ENCODE data around the gene KCTD2. TPM values are rescaled to one million over a fixed set of nuclear protein-coding genes. Genes with fewer than 3 reads are reported as not detected.
"Not testable (repeated sequence)": the region's sequence is repeated elsewhere in the genome, so short reads cannot be mapped to it uniquely, and the experiment has no call there.

Gene KCTD2
- total RNA-seq, 1 experiment from 2014 or later: 34.5 TPM

DNA sequence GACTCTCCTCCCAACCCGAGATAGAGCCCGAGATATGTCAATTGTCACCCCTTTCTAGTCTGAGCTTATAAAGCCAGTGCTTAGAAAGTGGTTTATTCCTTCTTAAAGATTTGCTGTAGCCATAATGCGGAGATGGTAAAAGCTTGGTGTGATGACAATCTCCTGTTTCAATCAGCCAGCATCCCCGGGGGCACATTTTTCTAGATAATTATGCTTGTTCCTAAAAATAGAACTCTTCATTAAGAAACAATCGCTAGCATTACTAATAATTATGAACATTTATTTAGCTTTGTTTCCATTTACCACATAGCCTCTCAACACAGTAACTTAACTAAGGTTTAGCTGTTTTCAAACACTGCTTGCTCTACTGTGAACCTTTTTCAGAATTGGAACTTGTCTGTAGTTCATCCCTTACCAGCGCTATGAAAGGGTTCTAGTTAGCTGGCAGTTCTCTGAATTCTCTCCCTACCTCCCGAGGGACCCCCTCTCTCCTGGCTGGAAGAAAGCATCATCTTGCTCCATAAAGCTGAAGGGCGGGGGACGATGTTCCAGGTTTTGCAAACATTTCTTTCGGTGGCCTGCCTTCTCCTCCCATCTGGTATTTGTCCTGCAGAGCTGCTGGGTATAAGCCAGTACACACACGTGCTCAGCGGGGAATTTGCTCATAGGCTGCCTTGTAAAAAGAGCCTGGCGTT lies 35.5 kb upstream of the KCTD2 start:
- Histone ChIP-seq H3K36me3 (no peaks in the 10 kb centered on the region; the same call in 1 of the 2 replicates), H3K4me3 (peak overlapping the region; percentile 75), H3K27ac (peak overlapping the region; percentile 66), H3K4me1 (peaks cover 15% of the 10 kb centered on the region), H3K9me3 (replicated peaks) (no peaks in the 10 kb centered on the region), H3K27me3 (no peaks in the 10 kb centered on the region)
- DNase-seq: peak; percentile 58 to 71

DNA sequence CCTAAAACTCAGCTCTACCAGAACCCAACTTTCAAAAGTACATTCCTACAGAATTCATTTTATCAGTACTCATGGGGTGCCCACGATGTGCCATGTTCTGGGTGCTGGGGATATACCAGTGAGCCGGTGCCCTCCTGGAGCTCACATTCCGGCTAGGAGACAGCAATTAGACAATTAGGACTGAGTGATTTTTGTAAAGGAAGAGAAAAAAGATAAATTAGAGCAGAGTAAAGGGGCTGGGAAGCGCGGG lies 35.0 kb upstream of the KCTD2 start:
- no peak for DNase-seq
- no peaks in the 10 kb centered on the region; the same call in 1 of the 2 replicates for H3K36me3 ChIP-seq
- peak overlapping the region; percentile 75 for H3K4me3 ChIP-seq
- no peaks in the 10 kb centered on the region for H3K27me3 ChIP-seq
- peak overlapping the region; percentile 66 for H3K27ac ChIP-seq
- no peaks in the 10 kb centered on the region for H3K9me3 ChIP-seq (replicated peaks)
- peaks cover 15% of the 10 kb centered on the region for H3K4me1 ChIP-seq

DNA sequence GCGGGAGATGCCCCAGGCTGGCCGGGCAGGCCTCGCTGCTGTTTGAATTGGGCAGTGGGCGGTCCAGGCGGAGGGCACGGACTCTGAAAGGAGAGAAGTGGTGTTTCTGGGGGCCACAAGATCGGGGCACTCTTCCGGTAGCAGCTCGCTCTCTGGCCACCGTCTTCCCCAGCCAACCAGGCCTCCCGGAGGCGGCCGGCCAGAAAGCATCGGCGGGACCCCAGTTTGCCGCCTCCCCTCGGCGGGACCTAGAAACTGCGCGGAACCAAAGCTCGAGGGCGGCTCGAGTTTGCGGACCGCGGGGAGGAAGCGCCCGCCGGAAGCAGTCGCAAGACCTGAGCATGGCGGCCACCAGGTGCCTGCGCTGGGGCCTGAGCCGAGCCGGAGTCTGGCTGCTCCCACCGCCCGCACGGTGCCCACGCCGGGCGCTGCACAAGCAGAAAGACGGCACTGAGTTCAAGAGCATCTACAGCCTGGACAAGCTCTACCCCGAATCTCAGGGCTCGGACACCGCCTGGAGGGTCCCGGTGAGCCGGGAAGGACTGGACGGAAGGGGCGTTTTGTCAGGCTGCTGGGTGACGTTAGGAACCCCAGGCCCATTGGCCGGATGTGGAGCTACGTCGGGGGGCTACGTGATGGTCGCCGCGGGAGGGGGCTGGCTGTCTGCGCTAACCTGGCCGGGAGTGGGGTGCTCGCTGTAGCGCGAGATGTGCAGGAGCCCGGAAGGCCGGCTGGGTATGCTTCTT lies 34.5 kb upstream of the KCTD2 start, which contains the start of gene MRPL58:
TSS of gene MRPL58 (plus strand) at position 325 of the 746 bp plus-strand sequence. CDS start at position 342, 17 bp downstream.
- peak within 1 kb of the TSS; percentile 66 for H3K27ac ChIP-seq
- H3K36me3 ChIP-seq: no peaks in the 10 kb centered on the region; the same call in 1 of the 2 replicates
- no peaks in the 10 kb centered on the region for H3K9me3 ChIP-seq (replicated peaks)
- peak; percentile 96 to 97 for DNase-seq
- no peaks in the 10 kb centered on the region for H3K27me3 ChIP-seq
- peak within 1 kb of the TSS; percentile 75 for H3K4me3 ChIP-seq
- H3K4me1 ChIP-seq: peaks cover 15% of the 10 kb centered on the region

DNA sequence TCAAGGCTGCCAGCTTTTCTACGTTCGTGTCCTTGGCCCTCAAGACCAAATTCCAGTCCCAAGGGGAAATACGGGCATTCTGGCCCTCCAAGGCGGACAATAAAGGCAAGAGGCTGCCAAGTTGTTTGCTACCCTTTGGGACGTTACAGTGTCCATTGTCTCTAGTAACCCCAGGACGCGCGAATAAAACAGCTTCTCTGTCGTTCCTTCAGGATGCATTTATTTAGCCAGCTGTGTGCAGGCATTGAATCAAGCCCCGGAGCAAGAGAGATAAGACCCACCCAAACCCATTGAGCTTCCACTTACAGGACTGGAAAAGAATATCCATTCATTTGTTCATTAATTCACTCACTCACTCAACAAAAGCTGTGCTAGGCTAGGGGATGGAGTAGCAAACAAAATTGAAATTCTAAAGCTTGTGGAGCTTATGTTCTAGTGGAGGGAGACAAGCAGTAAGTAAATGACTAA lies 33.9 kb upstream of the KCTD2 start:
- peak overlapping the region; percentile 75 for H3K4me3 ChIP-seq
- H3K36me3 ChIP-seq: no peaks in the 10 kb centered on the region; the same call in 1 of the 2 replicates
- peaks cover 15% of the 10 kb centered on the region for H3K4me1 ChIP-seq
- DNase-seq: no peak
- H3K27ac ChIP-seq: peak overlapping the region; percentile 66
- H3K9me3 ChIP-seq (replicated peaks): no peaks in the 10 kb centered on the region
- H3K27me3 ChIP-seq: no peaks in the 10 kb centered on the region

DNA sequence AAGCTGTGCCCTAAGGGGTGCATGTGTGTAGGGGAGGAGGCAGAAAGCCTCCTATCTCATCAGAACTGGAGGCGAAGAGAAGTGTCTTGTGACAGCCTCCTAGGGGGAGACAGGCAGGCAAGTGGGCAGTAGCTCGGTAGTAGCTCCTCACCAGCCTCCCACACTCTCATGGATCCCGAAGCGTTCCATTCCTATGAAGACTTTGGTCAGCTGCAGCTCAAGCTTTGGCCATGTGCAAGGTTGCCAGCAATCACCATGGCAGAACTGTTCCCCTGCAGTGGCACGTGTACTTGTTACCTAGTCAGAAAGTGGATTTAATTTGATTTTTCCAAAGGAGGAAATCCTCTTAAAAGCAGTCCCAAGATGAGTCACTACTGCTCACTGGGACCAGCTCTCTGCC lies 27.9 kb upstream of the KCTD2 start:
- Histone ChIP-seq H3K4me1 (no peaks in the 10 kb centered on the region), H3K36me3 (peaks cover 25% of the 10 kb centered on the region), H3K9me3 (replicated peaks) (no peaks in the 10 kb centered on the region), H3K4me3 (no peak overlapping the region), H3K27ac (no peak overlapping the region), H3K27me3 (no peaks in the 10 kb centered on the region)
- DNase-seq: no peak

DNA sequence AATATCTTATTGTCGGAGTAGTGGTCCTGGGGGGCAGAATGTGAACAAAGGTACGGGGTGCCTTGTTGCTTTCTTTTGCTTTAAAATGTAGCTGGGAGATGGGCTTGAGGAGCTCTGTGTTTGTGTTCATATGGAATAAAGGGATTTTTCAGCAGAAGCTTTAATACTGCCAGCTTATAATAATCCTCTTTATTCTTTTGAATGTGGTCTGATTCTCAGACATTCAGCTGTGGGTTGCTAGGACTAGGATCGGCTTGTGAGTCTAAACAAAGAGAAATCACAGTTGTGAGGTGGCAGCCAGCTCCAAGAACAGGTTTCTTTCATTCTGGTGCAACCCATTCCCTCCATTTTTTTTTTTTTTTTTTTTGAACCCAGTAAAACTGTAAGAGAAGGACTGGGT lies 27.3 kb upstream of the KCTD2 start:
- Histone ChIP-seq H3K4me3 (no peak overlapping the region), H3K27me3 (no peaks in the 10 kb centered on the region), H3K9me3 (replicated peaks) (no peaks in the 10 kb centered on the region), H3K27ac (no peak overlapping the region), H3K36me3 (peaks cover 25% of the 10 kb centered on the region), H3K4me1 (no peaks in the 10 kb centered on the region)
- DNase-seq: no peak

DNA sequence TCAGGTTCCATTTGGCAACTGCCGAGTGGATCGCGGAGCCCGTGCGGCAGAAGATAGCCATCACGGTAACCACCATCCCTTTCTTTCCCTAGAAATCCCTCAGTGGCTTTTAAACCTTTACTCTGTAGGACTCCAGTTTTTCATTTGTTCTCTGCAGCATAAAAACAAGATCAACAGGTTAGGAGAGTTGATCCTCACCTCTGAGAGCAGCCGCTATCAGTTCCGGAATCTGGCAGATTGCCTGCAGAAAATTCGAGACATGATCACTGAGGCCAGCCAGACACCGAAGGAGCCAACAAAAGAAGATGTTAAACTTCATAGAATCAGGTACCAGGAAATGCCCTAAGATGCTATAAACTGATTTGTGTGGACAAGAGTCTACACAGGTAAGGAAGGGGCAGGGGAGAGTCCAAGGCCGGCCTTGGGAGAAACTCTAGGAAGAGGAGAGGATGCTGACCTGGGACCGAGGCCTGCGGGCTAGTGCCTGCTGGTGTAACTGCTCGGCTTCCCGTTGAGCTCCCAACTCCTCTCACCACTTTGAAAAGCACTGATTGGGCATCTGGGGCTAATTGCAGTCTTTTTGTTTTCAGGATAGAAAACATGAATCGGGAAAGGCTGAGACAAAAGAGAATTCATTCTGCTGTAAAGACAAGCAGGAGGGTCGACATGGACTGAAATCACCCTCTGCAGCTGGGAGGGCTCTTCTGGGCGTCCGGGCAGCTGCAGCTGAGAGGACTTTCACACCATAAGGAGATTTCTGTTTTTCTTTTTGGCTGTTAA lies 26.5 kb upstream of the KCTD2 start:
- no peak for DNase-seq
- Histone ChIP-seq H3K9me3 (replicated peaks) (no peaks in the 10 kb centered on the region), H3K4me3 (no peak overlapping the region), H3K4me1 (no peaks in the 10 kb centered on the region), H3K27ac (no peak overlapping the region), H3K27me3 (no peaks in the 10 kb centered on the region), H3K36me3 (peaks cover 25% of the 10 kb centered on the region)

DNA sequence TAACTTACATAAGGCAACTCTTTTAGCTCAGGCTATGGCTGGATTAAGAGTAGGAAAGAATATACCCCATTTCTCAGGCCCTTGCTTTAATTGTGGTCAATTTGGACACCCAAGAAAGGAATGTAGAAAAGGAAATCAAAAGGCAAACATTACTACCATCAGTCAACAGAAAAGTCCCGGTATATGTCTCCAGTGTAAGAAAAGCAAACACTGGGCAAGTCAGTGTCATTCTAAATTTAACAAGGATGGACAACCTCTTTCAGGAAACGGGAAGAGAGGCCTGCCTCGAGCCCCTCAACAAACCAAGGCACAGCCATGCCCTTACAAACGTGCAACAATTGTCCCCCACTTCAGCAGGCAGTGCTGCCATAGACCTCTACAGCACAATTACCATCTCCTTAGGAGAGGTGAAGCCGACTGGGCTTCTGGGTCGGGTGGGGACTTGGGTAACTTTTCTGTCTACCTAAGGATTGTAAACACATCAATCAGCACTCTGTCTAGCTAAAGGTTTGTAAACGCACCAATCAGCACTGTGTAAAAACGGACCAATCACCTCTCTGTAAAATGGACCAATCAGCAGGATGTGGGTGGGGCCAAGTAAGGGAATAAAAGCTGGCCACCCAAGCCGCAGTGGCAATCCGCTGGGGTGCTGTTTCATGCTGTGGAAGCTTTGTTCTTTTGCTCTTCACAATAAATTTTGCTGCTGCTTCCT lies 22.2 kb upstream of the KCTD2 start:
- DNase-seq: no peak
- no peak overlapping the region for H3K4me3 ChIP-seq
- H3K27ac ChIP-seq: no peak overlapping the region
- H3K27me3 ChIP-seq: no peaks in the 10 kb centered on the region
- H3K4me1 ChIP-seq: no peaks in the 10 kb centered on the region
- peaks cover 4% of the 10 kb centered on the region for H3K9me3 ChIP-seq (replicated peaks)
- H3K36me3 ChIP-seq: peaks cover 21% of the 10 kb centered on the region

DNA sequence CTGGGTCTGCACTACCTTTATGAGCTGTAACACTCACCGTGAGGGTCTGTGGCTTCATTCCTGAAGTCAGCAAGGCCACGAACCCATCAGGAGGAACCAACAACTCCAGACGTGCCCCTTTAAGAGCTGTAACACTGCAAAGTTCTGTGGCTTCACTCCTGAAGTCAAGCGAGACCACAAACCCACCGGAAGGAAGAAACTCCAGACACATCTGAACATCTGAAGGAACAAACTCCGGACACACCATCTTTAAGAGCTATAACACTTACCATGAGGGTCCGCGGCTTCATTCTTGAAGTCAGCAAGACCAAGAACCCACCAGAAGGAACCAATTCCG lies 21.7 kb upstream of the KCTD2 start:
- H3K36me3 ChIP-seq: peaks cover 19% of the 10 kb centered on the region
- H3K27me3 ChIP-seq; H3K9me3 ChIP-seq (replicated peaks); DNase-seq; H3K4me3 ChIP-seq; H3K27ac ChIP-seq; H3K4me1 ChIP-seq: not testable (repeated sequence)

DNA sequence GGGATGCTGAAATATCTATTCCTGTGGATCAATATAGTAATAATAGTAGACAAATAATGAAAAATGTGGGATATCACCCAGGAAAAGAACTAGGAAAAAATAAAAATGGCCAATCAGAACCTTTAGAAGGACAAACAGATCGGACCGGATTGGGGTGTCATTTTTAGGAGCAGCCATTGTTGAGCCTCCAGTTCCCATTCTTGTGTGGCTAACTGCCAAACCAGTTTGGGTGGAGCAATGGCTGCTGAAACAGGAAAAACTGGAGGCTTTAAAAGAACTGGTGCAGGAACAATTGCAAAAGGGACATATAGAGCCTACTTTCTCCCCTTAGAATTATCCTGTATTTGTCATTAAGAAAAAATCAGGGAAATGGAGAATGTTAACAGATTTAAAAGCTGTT lies 20.4 kb upstream of the KCTD2 start:
- H3K27me3 ChIP-seq; DNase-seq; H3K4me3 ChIP-seq; H3K4me1 ChIP-seq; H3K36me3 ChIP-seq; H3K9me3 ChIP-seq (replicated peaks); H3K27ac ChIP-seq: not testable (repeated sequence)

DNA sequence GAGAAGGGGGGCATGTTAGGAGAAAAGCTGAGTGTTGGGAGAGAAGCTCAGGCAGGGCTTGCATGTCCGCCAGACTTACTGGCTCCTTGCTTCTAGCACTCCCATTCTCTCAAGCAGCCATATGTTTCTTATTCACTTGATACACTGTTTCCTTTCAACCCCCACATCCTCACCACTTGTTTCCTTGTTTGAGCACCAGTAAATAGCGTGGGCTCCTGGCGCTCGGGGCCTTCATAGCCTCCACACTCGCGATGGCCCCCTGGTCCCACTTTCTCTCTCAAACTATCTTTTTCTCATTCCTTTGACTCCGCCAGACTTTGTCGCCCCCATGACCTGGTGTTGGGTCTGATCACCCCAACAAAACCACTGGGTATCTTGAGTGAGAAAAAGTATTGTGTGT lies 16.9 kb upstream of the KCTD2 start:
- Histone ChIP-seq H3K4me1 (0 out of 2 replicates have a peak, but pooled peaks cover 3% of the 10 kb centered on the region), H3K36me3 (no peaks in the 10 kb centered on the region), H3K9me3 (replicated peaks) (peaks cover 4% of the 10 kb centered on the region), H3K27me3 (no peaks in the 10 kb centered on the region), H3K4me3 (no peak overlapping the region), H3K27ac (no peak overlapping the region)
- DNase-seq: no peak

DNA sequence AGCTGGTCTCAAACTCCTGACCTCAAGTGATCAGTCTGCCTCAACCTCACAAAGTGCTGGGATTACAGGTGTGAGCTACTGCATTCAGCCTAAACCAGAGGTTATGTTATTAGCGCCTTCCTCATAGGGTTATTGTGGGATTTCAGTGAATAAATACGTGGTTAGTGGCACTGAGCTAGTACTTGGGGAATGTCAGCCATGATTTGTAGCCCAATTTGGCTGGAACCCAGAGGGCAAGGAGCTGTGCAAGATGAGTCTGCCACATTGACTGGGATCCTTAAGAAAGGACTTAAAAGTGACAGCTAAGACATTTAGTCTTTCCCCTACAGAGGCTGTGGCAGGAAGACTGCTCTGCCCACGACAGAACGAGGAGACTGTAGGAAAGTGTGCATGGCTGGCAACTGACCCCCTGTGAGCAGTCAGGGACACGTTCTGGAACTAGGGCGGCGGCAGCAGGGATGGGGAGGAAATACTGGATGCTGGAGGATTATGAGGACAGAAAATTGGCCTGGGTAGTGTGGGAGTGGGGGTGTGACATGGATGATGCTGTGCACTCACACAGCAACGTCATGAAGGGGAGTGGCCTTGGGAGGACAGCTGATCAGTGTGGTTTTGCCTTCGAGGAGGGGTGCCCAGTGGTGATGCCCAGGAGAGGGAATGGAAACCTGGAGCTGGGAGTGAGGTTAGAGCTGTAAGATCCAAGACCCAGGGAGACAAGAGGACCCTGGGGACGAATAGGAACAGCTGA lies 14.9 kb upstream of the KCTD2 start:
- no peaks in the 10 kb centered on the region for H3K27me3 ChIP-seq
- peak overlapping the region; percentile 86 for H3K4me3 ChIP-seq
- H3K36me3 ChIP-seq: no peaks in the 10 kb centered on the region
- no peak overlapping the region for H3K27ac ChIP-seq
- DNase-seq: peak; percentile 92 to 95
- no peaks in the 10 kb centered on the region; the same call in 1 of the 2 replicates for H3K9me3 ChIP-seq (replicated peaks)
- H3K4me1 ChIP-seq: 0 out of 2 replicates have a peak, but pooled peaks cover 3% of the 10 kb centered on the region

DNA sequence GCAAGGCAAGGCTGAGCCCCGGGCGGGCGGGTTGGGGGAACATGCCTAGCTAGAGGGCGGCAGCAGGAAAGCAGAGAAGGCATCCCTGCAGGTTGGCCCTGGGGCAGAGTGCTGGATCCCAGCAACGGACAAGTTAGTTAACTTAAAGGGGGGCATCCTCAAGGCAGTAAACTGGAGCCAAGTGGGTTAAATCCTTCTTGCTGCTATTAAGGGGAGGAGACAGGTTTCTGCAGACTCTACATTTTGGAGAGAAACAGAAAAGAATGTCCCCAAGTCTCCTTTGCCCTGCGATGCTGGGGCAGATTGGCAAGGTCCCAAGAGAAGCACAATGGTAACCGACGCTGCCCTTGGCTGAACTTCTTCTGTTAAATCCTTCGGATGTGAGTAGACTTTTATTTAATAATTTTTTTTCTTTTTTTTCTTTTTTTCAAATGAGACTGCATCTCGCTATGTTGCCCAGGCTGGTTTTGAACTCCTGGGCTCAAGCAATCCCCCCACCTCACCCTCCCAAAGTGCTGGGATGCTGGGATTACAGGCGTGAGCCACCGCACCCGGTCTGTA lies 14.2 kb upstream of the KCTD2 start:
- 0 out of 2 replicates have a peak, but pooled peaks cover 3% of the 10 kb centered on the region for H3K4me1 ChIP-seq
- H3K36me3 ChIP-seq: no peaks in the 10 kb centered on the region
- no peaks in the 10 kb centered on the region; the same call in 1 of the 2 replicates for H3K9me3 ChIP-seq (replicated peaks)
- no peaks in the 10 kb centered on the region for H3K27me3 ChIP-seq
- peak overlapping the region; percentile 86 for H3K4me3 ChIP-seq
- H3K27ac ChIP-seq: no peak overlapping the region
- peak; percentile 52 to 63 for DNase-seq

Data from SJCRH30 (cell line).